HG03565 (cell line): ENCODE data around the gene SNX13.

Experiments used
- ATAC-seq: cut with Tn5 transposase; IDR thresholded peaks from one replicate; pipeline ENCODE4 v1.9.1; 2021; ENCODE audit warnings: mild to moderate bottlenecking, moderate library complexity; ENCODE audit not compliant: unreplicated experiment

Gene SNX13

DNA sequence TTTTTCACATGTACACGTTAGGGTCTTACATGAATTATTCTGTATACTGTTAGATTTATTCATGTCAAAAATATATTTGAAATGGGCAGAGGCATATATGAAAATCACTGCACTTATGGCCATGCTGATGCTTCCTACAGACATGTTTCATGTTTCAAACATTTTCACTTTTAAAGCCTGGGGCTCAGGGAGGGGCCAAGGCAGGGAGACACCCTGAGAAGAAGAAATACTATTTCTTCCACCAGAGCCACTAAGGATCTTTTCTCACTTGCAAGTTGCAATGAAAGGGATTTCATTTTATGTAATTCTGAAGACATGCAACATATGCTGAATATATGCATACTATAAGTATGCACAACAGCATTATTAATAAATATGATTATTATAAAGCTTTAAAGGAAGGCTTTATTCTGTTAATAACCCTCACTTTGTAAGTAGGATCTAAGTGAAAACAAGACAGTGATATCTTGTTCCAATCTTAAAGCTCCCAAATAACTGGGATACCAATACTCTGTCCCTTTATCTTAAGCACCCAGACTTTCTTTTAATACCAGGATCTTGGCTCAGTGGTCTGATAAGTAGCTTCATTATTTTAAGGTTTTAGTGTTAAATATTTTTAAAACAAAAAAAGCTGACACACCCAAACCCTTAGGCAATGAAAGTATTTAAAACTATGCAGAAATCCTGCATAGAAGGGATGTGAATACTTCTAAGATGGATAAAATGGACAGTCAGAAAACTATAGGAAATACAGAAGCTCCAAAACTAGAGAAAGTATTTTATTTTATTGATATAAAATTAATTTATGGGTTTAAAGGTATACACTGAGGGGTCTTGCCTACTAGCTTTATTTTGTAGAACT is 148.0 kb downstream of the SNX13 start:
- ATAC-seq: no peak

DNA sequence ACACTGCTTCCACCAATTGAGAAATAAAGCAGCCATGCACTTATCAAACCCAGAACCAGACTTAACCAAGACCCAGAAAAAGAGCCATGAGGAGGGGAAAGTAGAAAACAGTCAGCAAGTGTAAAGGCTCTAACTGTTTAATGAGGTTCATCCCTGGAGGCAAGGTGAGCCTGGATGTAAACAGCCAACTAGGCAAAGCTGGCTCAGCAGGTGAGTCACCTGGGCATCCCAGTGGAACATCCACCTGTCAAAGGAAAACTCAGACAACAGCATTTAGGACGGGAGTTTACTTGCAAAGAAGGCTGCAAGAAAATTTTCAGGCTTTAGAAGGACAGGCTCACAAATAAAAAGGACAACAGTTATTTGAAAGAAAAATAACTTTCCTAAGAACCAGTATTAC is 153.0 kb downstream of the SNX13 start:
- no peak for ATAC-seq

DNA sequence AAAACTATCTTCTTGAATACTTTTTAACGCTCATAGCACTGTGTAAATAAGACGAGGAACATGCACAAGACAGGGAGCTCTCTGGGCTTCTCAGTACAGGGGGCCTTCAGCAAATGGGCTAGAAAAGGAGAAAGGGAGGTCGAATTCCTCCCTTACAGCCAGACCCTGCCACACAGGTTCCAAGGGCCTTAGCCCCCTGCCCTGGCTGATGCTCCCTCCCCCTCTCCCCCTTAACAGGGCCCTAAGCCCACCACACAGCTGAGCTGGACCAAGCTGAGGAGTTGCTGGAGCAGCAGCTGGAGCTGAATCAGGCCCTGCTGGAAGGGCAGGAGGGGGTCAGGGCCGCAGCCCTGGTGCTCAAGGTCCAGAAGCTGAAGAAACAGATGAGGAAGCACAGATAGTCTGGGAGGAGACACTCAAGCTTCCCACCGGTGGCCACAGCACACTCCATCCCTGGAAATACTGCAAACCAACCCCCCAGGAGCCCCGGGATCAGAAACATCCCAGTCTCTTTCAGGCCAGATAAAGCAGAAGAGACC is 153.9 kb downstream of the SNX13 start:
- no peak for ATAC-seq

DNA sequence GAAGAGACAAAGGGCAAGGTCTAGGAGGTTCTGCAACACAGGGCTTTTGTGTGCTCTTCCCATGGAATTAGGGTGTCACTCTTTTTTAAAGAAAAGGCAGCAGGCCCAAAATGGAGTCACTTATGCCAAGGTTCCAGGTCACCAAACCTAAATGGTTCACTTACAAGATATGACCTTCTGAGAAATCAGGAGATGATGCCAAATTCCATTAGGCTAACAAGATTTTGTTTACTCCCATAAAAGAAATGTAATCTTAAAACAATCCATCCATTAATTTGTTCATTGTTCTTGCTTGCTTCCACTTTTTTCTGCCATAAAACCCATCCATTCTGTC is 158.1 kb downstream of the SNX13 start:
- no peak for ATAC-seq

DNA sequence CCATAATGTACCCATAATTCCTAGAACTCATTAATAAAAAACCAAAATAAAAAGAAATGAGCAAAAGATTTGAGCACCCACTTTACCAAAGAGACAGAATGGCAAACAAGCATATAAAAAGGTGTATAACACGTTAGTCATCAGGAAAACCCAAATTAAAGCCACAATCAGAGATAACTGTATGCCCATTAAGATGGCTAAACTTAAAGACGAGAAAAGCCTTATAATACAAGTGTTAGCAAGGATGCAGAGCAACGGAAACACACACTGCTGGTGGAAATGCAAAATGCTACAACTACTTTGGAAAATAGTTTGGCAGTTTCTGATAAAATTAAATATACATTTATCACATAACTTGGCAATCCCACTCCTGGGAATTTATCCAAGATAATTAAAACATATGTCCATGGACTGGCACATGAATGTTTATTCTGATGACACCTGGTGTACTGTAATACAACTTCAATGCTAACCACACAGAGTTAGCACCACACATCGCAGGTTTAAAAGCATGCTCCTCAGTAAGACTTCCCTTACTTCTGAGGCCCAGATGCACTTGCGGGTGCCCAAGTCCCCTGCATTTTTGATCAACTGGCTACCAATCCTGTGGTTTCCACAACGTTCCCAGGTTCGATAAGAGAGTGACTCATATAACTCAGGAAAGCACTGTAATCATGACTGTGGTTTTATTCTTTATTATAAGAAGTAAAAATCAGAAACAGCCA is 158.6 kb downstream of the SNX13 start:
- ATAC-seq: no peak

DNA sequence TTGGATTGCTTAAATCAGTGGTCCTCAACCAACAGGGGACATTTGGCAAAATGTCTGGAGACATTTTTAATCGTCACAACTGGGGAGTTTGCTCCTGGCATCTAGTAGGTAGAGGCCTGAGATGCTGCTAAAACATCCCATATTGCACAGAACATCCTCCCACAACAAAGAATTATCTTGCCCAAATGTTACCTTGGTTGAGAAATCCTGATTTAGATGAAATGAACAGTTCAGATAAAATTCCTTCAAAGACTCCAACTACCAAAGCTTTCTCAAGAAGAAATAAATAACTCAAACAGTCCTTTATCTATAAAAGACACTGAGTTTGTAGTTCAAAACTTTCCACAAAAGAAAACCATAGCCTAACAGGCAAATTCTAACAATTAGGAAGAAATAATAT is 160.9 kb downstream of the SNX13 start:
- ATAC-seq: no peak

DNA sequence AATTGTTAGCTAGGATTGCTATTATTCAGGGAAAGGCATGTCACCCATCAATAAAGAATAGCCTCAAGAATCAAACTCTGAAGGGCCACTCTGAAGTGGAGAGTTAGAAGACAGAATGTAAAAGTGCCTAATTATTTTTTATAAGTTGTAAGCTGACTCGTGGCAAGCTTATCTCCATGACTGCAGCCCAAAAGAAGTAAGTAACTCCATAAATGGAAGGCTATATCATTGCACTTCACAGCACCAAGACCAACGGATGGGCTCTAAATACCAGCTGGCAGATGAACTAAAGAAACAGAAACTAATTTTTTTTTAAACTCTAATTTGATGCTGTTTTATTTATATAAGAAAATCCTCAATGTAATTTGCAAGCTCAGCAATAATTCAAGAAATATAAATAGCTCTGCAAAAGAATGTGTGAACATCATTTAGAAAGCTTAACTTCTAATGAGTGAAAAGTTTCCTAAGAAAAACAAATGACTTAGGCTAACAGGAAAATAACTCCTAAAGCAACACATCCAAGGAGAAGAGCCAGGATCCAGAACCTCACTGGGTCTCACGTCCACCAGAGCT is 165.5 kb downstream of the SNX13 start:
- no peak for ATAC-seq

DNA sequence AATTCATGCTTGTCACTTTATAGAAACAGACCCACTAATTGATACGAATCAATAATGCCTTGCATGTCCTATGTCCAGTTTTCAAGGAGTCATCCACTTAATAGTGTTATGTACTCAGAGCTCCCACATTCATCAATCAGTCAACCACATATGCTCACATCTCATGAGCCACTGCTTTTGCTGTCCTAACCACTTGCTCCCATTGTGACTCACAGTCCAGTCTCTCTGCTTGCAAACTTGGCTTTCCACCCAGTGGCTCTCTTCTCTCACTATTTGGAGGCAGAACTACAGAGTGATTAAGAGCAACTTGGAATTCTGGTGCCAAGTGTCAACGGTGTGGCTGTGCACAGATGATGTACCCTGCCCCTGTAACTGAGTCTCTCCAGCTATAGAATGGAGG is 166.0 kb downstream of the SNX13 start:
- ATAC-seq: no peak

DNA sequence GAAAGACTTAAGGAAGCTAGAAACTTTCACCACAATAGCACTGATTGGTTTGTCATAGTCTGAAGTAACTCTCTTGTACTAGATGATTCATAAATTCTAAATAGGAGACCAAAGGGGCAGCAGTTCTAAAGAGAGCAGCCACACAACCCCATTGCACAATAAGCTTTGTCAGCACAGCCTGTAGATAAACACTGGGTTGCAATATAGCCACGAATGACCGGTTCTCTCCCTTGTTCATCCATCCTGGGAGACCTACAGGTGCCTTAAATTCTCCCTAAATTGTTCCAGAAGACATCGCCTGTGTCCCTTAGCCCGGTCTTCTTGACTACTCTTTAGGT is 167.0 kb downstream of the SNX13 start:
- no peak for ATAC-seq

DNA sequence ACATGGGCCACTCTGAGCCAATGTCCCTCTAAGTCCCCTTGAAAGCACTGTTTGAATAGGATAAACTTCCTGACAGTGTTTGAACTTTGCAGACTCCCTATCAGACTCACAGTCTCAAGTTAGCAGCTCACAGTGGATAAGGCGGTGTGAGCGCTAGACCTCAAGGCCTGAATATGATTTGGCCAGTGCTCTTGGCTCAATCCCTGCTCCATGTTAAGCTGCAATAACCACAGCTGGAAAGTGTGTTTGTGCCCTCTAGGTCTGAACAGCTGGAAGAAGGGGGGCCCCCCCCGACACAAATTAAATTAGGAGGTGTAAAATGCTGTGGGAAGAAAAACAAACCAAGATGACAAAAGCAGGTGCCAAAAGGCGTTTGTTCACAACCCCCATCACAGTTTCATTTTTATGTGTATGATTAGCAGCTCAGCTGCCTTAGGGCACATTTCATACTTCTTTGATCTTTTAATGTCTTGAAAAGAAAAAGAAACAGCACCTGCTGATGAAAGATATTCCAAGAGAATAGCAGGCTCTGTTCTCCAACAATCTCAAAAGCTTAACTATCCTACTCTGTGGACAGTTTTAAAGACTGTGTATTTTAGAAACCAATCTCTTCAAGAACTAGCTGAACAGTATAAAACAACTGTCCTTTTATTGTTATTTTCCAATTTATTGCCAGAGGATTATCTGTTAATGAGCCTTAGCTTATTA is 167.6 kb downstream of the SNX13 start:
- ATAC-seq: no peak

DNA sequence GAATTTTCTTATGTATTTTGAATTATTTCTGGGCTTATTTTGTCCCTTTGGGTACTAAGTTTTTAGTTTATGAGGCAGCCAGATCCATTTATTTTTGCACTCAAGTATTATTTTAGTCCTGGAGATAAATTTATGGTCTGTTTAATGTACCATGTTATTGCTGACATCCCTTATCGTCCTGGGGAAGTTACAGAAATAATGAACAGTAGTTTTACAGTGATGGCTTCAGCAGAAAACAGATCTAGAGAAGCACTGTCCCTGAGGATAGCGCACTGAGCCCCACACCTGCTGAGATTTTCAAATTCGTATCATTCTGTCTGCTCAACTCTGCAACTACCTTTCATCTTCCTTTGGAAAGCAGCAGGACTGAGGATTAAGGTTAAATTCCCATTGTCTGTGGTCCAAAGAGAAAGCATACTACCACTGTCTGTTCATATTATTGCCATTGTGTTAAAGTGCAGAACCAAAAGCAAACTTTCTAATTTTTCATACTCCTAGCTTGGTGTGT is 168.3 kb downstream of the SNX13 start:
- no peak for ATAC-seq

DNA sequence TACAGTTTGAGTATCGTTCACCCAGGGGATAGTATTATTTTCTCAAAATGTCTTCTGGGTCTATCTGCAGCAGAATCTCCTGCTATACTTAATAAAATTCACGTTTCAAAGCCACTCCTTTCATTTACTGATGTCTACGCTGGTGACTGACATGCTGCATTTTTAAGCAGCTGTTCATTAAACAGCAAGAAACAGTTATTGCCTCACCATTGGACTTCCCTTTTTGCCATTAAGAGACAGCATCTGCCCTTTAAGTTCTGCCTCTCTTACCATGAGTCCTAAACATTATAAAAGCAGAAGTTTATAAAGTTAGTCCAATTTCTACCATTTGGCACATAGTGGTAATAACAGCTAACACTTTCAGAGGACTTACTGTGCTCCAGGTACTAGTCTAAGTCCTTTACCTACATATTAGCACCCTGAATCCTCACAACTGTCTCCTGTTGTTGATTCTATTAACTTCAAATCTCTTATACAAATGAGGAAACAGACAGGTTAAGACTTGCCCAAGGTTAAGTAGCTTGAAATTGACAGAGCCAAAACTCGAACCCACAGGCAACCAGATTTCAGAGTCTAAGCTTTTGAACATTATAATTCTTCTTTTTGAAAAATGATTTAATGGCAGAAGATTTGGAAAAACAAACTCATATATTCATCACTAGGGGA is 169.5 kb downstream of the SNX13 start:
- no peak for ATAC-seq

DNA sequence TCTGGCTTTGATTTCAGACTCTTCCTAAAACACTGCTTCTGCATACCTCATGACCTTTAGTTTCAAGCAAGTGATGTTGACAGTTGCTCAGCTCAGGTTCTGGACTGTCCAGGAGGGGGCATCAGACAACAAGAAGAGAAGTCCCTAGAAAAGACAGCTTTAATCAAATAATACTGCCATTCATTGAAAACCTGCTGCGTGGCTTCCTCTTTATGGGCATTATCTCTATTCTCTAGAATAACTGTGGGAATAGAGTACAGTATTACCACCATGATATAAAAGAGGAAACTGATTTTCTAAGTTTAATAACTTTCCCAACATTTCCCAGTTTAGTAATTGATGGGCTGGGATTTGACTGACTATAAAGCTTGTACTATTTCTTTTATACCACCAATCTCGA is 170.4 kb downstream of the SNX13 start:
- peak; percentile 58 for ATAC-seq

DNA sequence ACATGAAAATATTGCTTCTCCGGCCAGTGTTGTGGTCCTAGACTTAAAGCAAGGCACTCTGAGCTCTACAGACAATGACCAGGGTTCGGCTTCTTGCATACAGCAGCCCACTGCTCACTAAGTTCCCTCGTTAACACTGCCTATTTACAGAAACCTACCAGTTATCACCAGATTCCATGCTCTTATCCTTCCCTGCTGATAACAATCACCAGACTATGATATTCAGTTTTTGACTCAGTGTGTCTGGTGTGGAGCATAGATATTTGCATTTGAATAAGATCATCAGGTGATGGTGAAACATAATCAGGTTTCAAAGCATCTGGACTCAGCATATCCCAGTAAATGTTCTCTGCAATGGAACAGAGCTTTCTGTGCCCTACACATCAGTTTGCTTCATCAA is 182.3 kb downstream of the SNX13 start:
- no peak for ATAC-seq

DNA sequence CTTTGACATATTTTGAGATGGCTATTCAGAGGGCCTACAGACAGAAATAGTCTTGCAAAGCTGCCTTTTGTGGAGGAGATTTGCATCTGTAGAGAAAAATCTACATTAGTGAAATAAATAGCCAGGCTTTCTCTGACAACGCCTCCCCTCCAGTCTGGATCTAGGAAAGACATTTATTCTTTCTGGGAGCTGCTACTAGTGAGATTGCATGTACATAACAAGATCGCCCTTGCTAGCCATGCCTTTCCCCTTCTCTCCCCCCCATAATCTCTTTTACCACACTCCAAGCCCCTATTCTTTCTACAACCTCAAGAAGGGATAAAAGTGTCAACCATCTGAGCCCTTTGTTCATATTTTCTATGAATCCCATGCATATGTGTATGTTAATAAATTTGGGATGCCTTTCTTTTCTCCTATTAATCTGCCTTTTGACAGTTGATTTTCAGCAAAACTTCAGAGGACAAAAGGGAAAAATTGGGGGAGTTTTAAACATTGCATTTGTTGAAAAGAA is 194.2 kb downstream of the SNX13 start:
- no peak for ATAC-seq

DNA sequence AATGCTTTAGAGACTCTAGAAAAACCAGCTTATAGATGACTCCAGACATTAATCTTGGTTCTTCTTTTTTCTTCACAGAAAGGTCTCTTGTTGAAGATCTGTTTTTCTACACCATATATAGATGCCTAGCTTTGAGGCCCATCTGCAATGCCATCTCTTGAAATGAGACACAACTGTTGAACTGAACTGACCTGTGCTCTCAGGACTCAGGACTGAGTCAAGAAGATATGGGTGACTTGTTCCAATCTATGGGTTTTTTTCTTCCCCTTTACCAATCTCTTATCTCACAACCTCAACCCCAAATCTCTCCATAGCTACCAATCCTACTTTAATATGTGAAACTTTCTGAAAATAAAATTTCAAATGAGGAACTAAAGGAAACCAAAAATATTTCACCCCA is 194.7 kb downstream of the SNX13 start:
- peak; percentile 82 for ATAC-seq

DNA sequence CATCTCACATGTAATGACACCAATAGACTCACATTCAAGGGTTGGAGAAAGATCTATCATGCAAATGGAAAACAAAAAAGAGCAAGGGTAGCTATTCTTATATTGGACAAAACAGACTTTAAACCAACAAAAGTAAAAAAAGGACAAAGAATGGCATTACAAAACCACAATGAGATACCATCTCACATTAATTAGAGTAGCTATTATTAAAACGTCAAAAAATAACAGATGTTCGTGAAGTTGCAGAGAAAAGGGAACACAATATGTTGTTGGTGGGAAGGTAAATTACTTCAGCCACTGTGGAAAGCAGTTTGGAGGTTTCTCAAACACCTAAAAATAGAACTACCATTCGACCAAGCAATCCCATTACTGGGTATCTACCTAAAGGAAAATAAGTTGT is 197.0 kb downstream of the SNX13 start:
- ATAC-seq: no peak

DNA sequence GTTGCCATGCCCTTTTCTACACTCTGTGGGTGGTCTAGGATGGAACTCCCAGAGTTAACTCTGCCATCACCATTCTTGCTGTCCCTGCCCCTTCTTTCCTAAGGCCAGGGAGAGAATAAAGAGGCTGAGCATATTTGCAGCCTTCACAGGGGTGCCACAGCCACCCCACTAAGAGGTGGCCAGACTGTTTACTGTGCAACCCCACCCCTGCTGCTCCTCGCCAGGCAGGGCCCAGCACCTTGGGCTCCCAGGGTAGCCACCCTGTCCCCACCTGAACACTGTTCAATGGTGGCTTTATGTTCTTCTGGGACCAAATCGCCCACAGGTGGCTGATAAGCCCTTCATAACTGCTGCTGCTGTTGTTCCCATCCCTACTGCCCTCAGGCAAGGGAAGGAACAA is 198.9 kb downstream of the SNX13 start:
- ATAC-seq: no peak
